Endothelial cell of hepatic sinusoid (primary cell): ENCODE measurements around the gene KATNAL1.

Experiments
- in situ Hi-C: cut with HindIII; loops from 2 replicates; pipeline ENCODE4 v1.10.0; 2017; ENCODE audit warnings: low sequenced_read_pairs

KATNAL1 gene

GRCh38 chr13:30307194-30307970 is at the start of gene KATNAL1:
TSS of gene KATNAL1 (minus strand) at chr13:30307551. CDS start at chr13:30283777, 23,774 bp downstream.
- in situ Hi-C loops: no loop called here

- in situ Hi-C loops: no loop called here
Measured at GRCh38 chr13:30355839-30356238, 48.5 kb upstream of the KATNAL1 start.

GRCh38 chr13:30355384-30355699 is 48.0 kb upstream of the KATNAL1 start:
- in situ Hi-C loops: no loop called here

- in situ Hi-C loops: no loop called here
Measured at GRCh38 chr13:30354493-30355383, 47.4 kb upstream of the KATNAL1 start.

- in situ Hi-C loops: no loop called here
Measured at GRCh38 chr13:30353471-30354215, 46.3 kb upstream of the KATNAL1 start.

- in situ Hi-C loops: no loop called here
Measured at GRCh38 chr13:30353060-30353459, 45.7 kb upstream of the KATNAL1 start.

GRCh38 chr13:30352121-30352520 is 44.8 kb upstream of the KATNAL1 start:
- in situ Hi-C loops: no loop called here

- in situ Hi-C loops: no loop called here
Measured at GRCh38 chr13:30346789-30347167, 39.4 kb upstream of the KATNAL1 start.

GRCh38 chr13:30346153-30346788 is 38.9 kb upstream of the KATNAL1 start:
- in situ Hi-C loops: no loop called here

GRCh38 chr13:30345426-30346100 is 38.2 kb upstream of the KATNAL1 start:
- in situ Hi-C loops: no loop called here

GRCh38 chr13:30341815-30342570 is 34.6 kb upstream of the KATNAL1 start:
- in situ Hi-C loops: no loop called here

GRCh38 chr13:30340331-30341250 is 33.2 kb upstream of the KATNAL1 start:
- in situ Hi-C loops: no loop called here

- in situ Hi-C loops: no loop called here
Measured at GRCh38 chr13:30339738-30340330, 32.5 kb upstream of the KATNAL1 start.

- in situ Hi-C loops: no loop called here
Measured at GRCh38 chr13:30338952-30339351, 31.6 kb upstream of the KATNAL1 start.

- in situ Hi-C loops: no loop called here
Measured at GRCh38 chr13:30338331-30338851, 31.0 kb upstream of the KATNAL1 start.

GRCh38 chr13:30337061-30337610 is 29.8 kb upstream of the KATNAL1 start:
- in situ Hi-C loops: no loop called here

GRCh38 chr13:30334663-30335386 is 27.5 kb upstream of the KATNAL1 start:
- in situ Hi-C loops: no loop called here
